Uterus (tissue), 2 donors: ENCODE data around the gene MEP1A.

ENCODE experiments used
- CTCF ChIP-seq, 4 experiments: fragments of 200-600 bp in 2 of 4; fragments of 450-650 bp in 2 of 4; sonication (generic) in 2 of 4; IDR thresholded peaks; one replicate each; pipeline ENCODE4 v1.5.1; 2016 to 2019; ENCODE audit warnings: antibody characterized with exemption in 4 of 4, mild to moderate bottlenecking in 2 of 4, moderate library complexity in 1 of 4
- POLR2A ChIP-seq, 2 donors: fragments of 450-650 bp; IDR thresholded peaks; one replicate each; pipeline ENCODE4 v1.6.1; 2016; ENCODE audit warnings: antibody characterized with exemption in 2 of 2, mild to moderate bottlenecking in 1 of 2, moderate library complexity in 1 of 2

GRCh38 chr6:46795816-46796215 is 2.6 kb downstream of the MEP1A start:
- TF ChIP-seq POLR2A (IDR thresholded peaks at IDR 0.05) (no peak), CTCF (IDR thresholded peaks at IDR 0.05) (no peak)
